RWPE2 (cell line): ENCODE data around the gene GCSH.

Experiments used
- ATAC-seq: fragments of 200-7000 bp; cut with Tn5 transposase; 3 replicates; pipeline ENCODE4 v1.9.1; 2021; ENCODE audit warnings: low read depth
- DNase-seq: peaks from one replicate; pipeline ENCODE4 v3.0.0-alpha.2; 2020; ENCODE audit warnings: low spot score
- H3K27ac ChIP-seq: fragments of 450-650 bp; 2 replicates; pipeline ENCODE4 v1.5.1; 2017; ENCODE audit warnings: mild to moderate bottlenecking; ENCODE audit not compliant: poor library complexity, severe bottlenecking
- H3K27me3 ChIP-seq: fragments of 250-450 bp; sonication (Bioruptor Pico); 2 replicates; pipeline ENCODE4 v1.5.1; 2021; ENCODE audit warnings: mild to moderate bottlenecking, moderate library complexity; ENCODE audit not compliant: insufficient read depth, poor library complexity, severe bottlenecking
- H3K36me3 ChIP-seq: fragments of 250-450 bp; sonication (Bioruptor Pico); 2 replicates; pipeline ENCODE4 v1.5.1; 2020; ENCODE audit warnings: low read depth, mild to moderate bottlenecking, moderate library complexity
- H3K4me1 ChIP-seq: fragments of 250-450 bp; sonication (Bioruptor Pico); 2 replicates; pipeline ENCODE4 v1.5.1; 2021; ENCODE audit warnings: mild to moderate bottlenecking, moderate library complexity; ENCODE audit not compliant: insufficient read depth, poor library complexity, severe bottlenecking
- H3K4me3 ChIP-seq: fragments of 250-450 bp; sonication (Bioruptor Pico); 2 replicates; pipeline ENCODE4 v1.5.1; 2021; ENCODE audit warnings: mild to moderate bottlenecking, moderate library complexity; ENCODE audit not compliant: severe bottlenecking
- H3K9me3 ChIP-seq: fragments of 250-450 bp; sonication (Bioruptor Pico); 2 replicates; pipeline ENCODE4 v1.5.1; 2021; ENCODE audit warnings: mild to moderate bottlenecking, moderate library complexity; ENCODE audit not compliant: severe bottlenecking
- TF ChIP-seq, protein P1 (sequence below): fragments of 450-650 bp; IDR thresholded peaks from one replicate; pipeline ENCODE4 v1.5.1; 2017; ENCODE audit warnings: mild to moderate bottlenecking, moderate library complexity; ENCODE audit not compliant: poor library complexity, severe bottlenecking

GCSH gene

DNA sequence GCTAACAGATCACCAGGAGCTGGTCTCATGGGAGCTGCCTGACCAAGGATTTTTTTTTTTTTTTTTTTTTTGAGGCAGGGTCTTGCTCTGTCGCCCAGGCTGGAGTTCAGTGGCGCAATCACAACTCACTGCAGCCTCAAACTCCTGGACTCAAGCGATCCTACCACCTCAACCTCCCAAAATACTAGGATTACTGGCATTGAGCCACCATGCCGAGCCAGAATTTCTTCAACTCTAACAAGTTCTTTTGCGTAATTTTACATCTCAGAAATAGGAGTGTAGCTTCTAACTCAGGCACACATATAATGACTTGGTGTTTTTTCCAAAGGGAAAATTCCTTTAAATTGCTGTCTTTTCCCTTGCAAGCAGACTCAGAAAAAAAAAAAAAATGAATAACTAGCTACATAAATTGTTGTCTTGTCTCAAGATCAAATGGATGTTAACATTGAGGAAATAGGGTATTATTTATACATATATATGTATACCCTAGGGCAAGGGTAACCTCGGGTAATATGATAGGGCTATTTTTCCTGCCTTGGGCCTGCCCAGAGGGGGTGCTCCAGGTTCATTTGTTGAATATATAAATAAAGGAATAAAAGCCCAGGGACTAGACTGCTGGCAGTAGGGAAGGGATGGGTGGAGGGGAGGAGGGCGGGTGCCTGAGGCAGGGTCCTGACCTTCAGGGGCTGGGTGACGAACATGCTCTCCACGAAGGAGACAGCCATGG lies 42.8 kb upstream of the GCSH start:
- no peak overlapping the region for H3K4me3 ChIP-seq
- H3K36me3 ChIP-seq = no peaks in the 10 kb centered on the region
- no peak overlapping the region for H3K27ac ChIP-seq
- TF ChIP-seq, protein P1, sequence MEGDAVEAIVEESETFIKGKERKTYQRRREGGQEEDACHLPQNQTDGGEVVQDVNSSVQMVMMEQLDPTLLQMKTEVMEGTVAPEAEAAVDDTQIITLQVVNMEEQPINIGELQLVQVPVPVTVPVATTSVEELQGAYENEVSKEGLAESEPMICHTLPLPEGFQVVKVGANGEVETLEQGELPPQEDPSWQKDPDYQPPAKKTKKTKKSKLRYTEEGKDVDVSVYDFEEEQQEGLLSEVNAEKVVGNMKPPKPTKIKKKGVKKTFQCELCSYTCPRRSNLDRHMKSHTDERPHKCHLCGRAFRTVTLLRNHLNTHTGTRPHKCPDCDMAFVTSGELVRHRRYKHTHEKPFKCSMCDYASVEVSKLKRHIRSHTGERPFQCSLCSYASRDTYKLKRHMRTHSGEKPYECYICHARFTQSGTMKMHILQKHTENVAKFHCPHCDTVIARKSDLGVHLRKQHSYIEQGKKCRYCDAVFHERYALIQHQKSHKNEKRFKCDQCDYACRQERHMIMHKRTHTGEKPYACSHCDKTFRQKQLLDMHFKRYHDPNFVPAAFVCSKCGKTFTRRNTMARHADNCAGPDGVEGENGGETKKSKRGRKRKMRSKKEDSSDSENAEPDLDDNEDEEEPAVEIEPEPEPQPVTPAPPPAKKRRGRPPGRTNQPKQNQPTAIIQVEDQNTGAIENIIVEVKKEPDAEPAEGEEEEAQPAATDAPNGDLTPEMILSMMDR = peak; percentile 33
- peaks cover 7% of the 10 kb centered on the region for H3K4me1 ChIP-seq
- no peaks in the 10 kb centered on the region for H3K9me3 ChIP-seq
- H3K27me3 ChIP-seq = no peaks in the 10 kb centered on the region
- DNase-seq (no peak), ATAC-seq (no peak)

GRCh38 chr16:81137754-81138153 lies 41.6 kb upstream of the GCSH start:
- no peak for DNase-seq
- Histone ChIP-seq H3K4me3 (no peak overlapping the region), H3K27ac (no peak overlapping the region), H3K9me3 (no peaks in the 10 kb centered on the region), H3K27me3 (no peaks in the 10 kb centered on the region), H3K4me1 (no peaks in the 10 kb centered on the region), H3K36me3 (no peaks in the 10 kb centered on the region)
- no peak for ATAC-seq
- TF ChIP-seq, protein P1 = no peak

DNA sequence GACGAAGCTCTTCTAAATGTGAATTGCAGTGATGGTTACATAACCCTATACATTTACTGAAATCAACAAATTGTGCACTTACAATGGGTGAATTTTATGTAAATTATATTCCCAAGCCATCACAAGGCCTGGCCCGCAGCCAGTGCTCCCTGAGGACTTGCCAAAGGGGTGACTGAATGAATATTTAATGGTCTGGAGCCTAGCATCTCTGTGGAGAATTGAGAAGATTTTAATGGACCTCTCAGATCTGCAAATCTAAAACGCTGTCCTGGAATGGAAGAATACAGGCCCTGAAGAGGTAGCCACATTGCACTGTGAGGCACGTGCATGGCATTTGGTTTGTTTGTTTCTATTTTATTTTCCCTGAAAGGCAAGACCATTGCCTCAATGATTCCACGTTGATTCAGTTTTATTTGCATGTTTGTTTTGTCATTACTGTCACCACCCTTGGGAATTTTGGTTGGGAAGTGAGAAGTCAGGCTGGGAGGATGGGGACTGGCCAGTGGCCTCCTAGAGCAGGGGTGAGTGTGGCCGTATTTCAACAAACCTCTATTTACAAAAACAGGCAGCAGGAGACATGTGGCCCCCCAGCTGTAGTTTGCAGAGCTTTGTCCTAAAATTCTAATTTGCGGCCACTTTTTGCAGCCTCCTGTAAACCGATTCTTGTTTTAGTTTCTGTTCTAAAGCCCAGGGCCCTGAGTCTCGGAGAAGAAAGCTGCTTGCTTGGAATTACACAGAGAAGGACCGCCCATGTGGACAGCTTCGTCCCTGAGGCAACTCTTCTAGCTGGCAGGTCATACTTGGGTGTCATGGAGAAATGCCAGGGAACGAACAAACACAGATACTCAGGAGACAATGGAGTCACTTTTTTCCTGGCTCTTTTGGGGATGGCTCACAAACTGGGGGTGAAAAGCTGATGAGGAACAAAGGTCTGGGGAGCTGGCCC lies 40.5 kb upstream of the GCSH start:
- no peak overlapping the region for H3K4me3 ChIP-seq
- no peak overlapping the region for H3K27ac ChIP-seq
- TF ChIP-seq, protein P1 = no peak
- peak; percentile 40; the same call in 1 of the 3 replicates for ATAC-seq
- no peaks in the 10 kb centered on the region for H3K27me3 ChIP-seq
- no peak for DNase-seq
- H3K36me3 ChIP-seq = no peaks in the 10 kb centered on the region
- H3K9me3 ChIP-seq = no peaks in the 10 kb centered on the region
- H3K4me1 ChIP-seq = no peaks in the 10 kb centered on the region

- H3K4me1 ChIP-seq = peaks cover 6% of the 10 kb centered on the region
- no peak overlapping the region for H3K4me3 ChIP-seq
- no peaks in the 10 kb centered on the region for H3K36me3 ChIP-seq
- DNase-seq (no peak), ATAC-seq (no peak)
- TF ChIP-seq, protein P1 = no peak
- no peaks in the 10 kb centered on the region for H3K27me3 ChIP-seq
- H3K27ac ChIP-seq = no peak overlapping the region
- no peaks in the 10 kb centered on the region for H3K9me3 ChIP-seq
Observed at GRCh38 chr16:81130126-81130525, 33.9 kb upstream of the GCSH start.
